Measurements from ENCODE around the gene DHX34. TPM values are rescaled to one million over a fixed set of nuclear protein-coding genes. Genes with fewer than 3 reads are reported as not detected.
A peak's percentile ranks its signal among the peaks of the same experiment; 100 is the strongest.
"Not testable (repeated sequence)": the region's sequence is repeated elsewhere in the genome, so short reads cannot be mapped to it uniquely, and the experiment has no call there.

Gene DHX34
- total RNA-seq, 1 experiment from 2014 or later: 38.2 TPM

- Histone ChIP-seq H3K4me1 (ENCODE audit: insufficient read depth, low read length) (no peaks in the 10 kb centered on the region), H3K4me2 (ENCODE audit: insufficient read depth, insufficient read length, low read length) (no peak overlapping the region), H4K5ac (ENCODE audit: insufficient read length, low read depth, low read length) (no peak overlapping the region), H2BK5ac (ENCODE audit: insufficient read length, low read length) (no peak overlapping the region), H3K9me3 (ENCODE audit: control insufficient read depth, low read depth, low read length) (no peaks in the 10 kb centered on the region), H3T11ph (ENCODE audit: low read length) (no peak overlapping the region), H4K20me1 (ENCODE audit: control insufficient read depth, insufficient read depth, insufficient read length) (no peaks in the 10 kb centered on the region), H3K4ac (ENCODE audit: low read depth, low read length) (no peak overlapping the region), H2BK20ac (ENCODE audit: low read depth, low read length, poor library complexity, severe bottlenecking) (no peak overlapping the region), H3K18ac (ENCODE audit: insufficient read length, low read depth, low read length) (no peak overlapping the region), H3K9ac (ENCODE audit: extremely low read depth, insufficient read length, low read length) (no peak overlapping the region), H3K56ac (ENCODE audit: insufficient read length, low read depth, low read length) (no peak overlapping the region), H3K14ac (ENCODE audit: insufficient read depth, low read length) (no peak overlapping the region), H2BK120ac (ENCODE audit: low read depth, low read length, poor library complexity, severe bottlenecking) (no peak overlapping the region), H2AFZ (ENCODE audit: low read length) (no peak overlapping the region), H2AK5ac (ENCODE audit: insufficient read length, low read length) (no peak overlapping the region), H3K23ac (ENCODE audit: insufficient read length, low read depth, low read length) (no peak overlapping the region), H2BK12ac (ENCODE audit: insufficient read length, low read depth, low read length) (no peak overlapping the region), H2BK15ac (ENCODE audit: low read depth, low read length) (no peak overlapping the region), H3K27ac (ENCODE audit: insufficient read length, low read depth, low read length) (no peak overlapping the region), H4K8ac (replicated peaks; ENCODE audit: insufficient read length, low read depth, low read length) (no peak overlapping the region), H3K23me2 (ENCODE audit: insufficient read length, low read depth, low read length, poor library complexity, severe bottlenecking) (peaks cover 4% of the 10 kb centered on the region), H3K27me3 (ENCODE audit: insufficient read depth, low read length) (no peaks in the 10 kb centered on the region), H3K79me1 (ENCODE audit: insufficient read depth, low read depth, low read length, poor library complexity, severe bottlenecking) (no peaks in the 10 kb centered on the region), H3K79me2 (ENCODE audit: insufficient read depth, low read length) (no peaks in the 10 kb centered on the region), H4K91ac (ENCODE audit: insufficient read length, low read depth, low read length) (no peak overlapping the region)
- Mint-ChIP-seq H3K27me3 (ENCODE audit: low read depth) (peaks cover 5% of the 10 kb centered on the region; the same call in 1 of the 2 replicates), H3K27ac (no peak overlapping the region), H3K4me1 (peaks cover 6 to 26% of the 10 kb centered on the region in 2 experiments), H3K36me3 (ENCODE audit: insufficient read depth in 1 of 3, low read depth in 3 of 3) (peaks cover 17 to 23% (median 19%) of the 10 kb centered on the region in 3 experiments), H3K4me3 (no peak overlapping the region), H3K9me3 (no peaks in the 10 kb centered on the region; a peak in 1 of 5 replicates)
- DNase-seq: no peak
- no CpG with 5 or more reads among the region's 8 CpGs for WGBS (ENCODE audit: extremely low coverage, insufficient read length, low lambda C conversion rate)
- TF ChIP-seq, protein P1, sequence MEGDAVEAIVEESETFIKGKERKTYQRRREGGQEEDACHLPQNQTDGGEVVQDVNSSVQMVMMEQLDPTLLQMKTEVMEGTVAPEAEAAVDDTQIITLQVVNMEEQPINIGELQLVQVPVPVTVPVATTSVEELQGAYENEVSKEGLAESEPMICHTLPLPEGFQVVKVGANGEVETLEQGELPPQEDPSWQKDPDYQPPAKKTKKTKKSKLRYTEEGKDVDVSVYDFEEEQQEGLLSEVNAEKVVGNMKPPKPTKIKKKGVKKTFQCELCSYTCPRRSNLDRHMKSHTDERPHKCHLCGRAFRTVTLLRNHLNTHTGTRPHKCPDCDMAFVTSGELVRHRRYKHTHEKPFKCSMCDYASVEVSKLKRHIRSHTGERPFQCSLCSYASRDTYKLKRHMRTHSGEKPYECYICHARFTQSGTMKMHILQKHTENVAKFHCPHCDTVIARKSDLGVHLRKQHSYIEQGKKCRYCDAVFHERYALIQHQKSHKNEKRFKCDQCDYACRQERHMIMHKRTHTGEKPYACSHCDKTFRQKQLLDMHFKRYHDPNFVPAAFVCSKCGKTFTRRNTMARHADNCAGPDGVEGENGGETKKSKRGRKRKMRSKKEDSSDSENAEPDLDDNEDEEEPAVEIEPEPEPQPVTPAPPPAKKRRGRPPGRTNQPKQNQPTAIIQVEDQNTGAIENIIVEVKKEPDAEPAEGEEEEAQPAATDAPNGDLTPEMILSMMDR (conservative IDR thresholded peaks at IDR 0.05): no peak
These were observed 62.0 kb downstream of the DHX34 start for GRCh38 chr19:47411101-47411500.

GRCh38 chr19:47411696-47412095, 62.6 kb downstream of the DHX34 start:
- H3T11ph ChIP-seq (ENCODE audit: low read length); H2BK15ac ChIP-seq (ENCODE audit: low read depth, low read length); H4K91ac ChIP-seq (ENCODE audit: insufficient read length, low read depth, low read length); H4K5ac ChIP-seq (ENCODE audit: insufficient read length, low read depth, low read length); H3K4me2 ChIP-seq (ENCODE audit: insufficient read depth, insufficient read length, low read length); H3K56ac ChIP-seq (ENCODE audit: insufficient read length, low read depth, low read length); H2BK12ac ChIP-seq (ENCODE audit: insufficient read length, low read depth, low read length); H3K4ac ChIP-seq (ENCODE audit: low read depth, low read length); H3K9me3 ChIP-seq (ENCODE audit: control insufficient read depth, low read depth, low read length); H2AFZ ChIP-seq (ENCODE audit: low read length); H2AK5ac ChIP-seq (ENCODE audit: insufficient read length, low read length); H2BK20ac ChIP-seq (ENCODE audit: low read depth, low read length, poor library complexity, severe bottlenecking); H3K9ac ChIP-seq (ENCODE audit: extremely low read depth, insufficient read length, low read length); H3K9me3 Mint-ChIP-seq; H3K79me1 ChIP-seq (ENCODE audit: insufficient read depth, low read depth, low read length, poor library complexity, severe bottlenecking); H3K4me3 Mint-ChIP-seq; H4K20me1 ChIP-seq (ENCODE audit: control insufficient read depth, insufficient read depth, insufficient read length); H3K14ac ChIP-seq (ENCODE audit: insufficient read depth, low read length); H3K23ac ChIP-seq (ENCODE audit: insufficient read length, low read depth, low read length); H3K4me1 ChIP-seq (ENCODE audit: insufficient read depth, low read length); H3K27me3 Mint-ChIP-seq (ENCODE audit: low read depth); H4K8ac ChIP-seq (replicated peaks; ENCODE audit: insufficient read length, low read depth, low read length); H3K18ac ChIP-seq (ENCODE audit: insufficient read length, low read depth, low read length); H2BK120ac ChIP-seq (ENCODE audit: low read depth, low read length, poor library complexity, severe bottlenecking); DNase-seq; H3K27me3 ChIP-seq (ENCODE audit: insufficient read depth, low read length); H3K27ac ChIP-seq (ENCODE audit: insufficient read length, low read depth, low read length); H2BK5ac ChIP-seq (ENCODE audit: insufficient read length, low read length); H3K23me2 ChIP-seq (ENCODE audit: insufficient read length, low read depth, low read length, poor library complexity, severe bottlenecking); H3K79me2 ChIP-seq (ENCODE audit: insufficient read depth, low read length): not testable (repeated sequence)
- Mint-ChIP-seq H3K27ac (peak overlapping the region in 1 of 3 experiments; percentile 15; a peak in 1 of 7 replicates), H3K36me3 (ENCODE audit: insufficient read depth in 1 of 3, low read depth in 3 of 3) (peaks cover 18 to 27% (median 19%) of the 10 kb centered on the region in 3 experiments), H3K4me1 (peaks cover 3 to 28% of the 10 kb centered on the region in 2 experiments)
- no CpG with 5 or more reads among the region's 9 CpGs for WGBS (ENCODE audit: extremely low coverage, insufficient read length, low lambda C conversion rate)
